Uterus (tissue), 4 donors: ENCODE data around the gene SUCLG2. TPM values are rescaled to one million over a fixed set of nuclear protein-coding genes. Genes with fewer than 3 reads are reported as not detected.

Experiments
- DNase-seq, 2 donors: peaks; one replicate each; pipeline ENCODE4 v3.0.0-alpha.2; 2019 to 2020
- H3K27ac ChIP-seq, 2 donors: fragments of 200-600 bp; sonication (generic); 1 replicate in 1 of 2; 2 replicates in 1 of 2; pipeline ENCODE4 v1.5.1; 2016 to 2018
- H3K27me3 ChIP-seq, 2 donors: fragments of 200-600 bp; sonication (generic); one replicate each; pipeline ENCODE4 v1.5.1; 2018 to 2019; ENCODE audit warnings: control low read depth in 1 of 2
- H3K36me3 ChIP-seq, 2 donors: fragments of 200-600 bp; sonication (generic); one replicate each; pipeline ENCODE4 v1.5.1; 2019; ENCODE audit warnings: control low read depth in 1 of 2
- H3K4me1 ChIP-seq, 2 donors: fragments of 200-600 bp; sonication (generic); one replicate each; pipeline ENCODE4 v1.5.1; 2018 to 2019; ENCODE audit warnings: control low read depth in 1 of 2
- H3K4me3 ChIP-seq, 2 donors: fragments of 200-600 bp; sonication (generic); 1 replicate in 1 of 2; 2 replicates in 1 of 2; pipeline ENCODE4 v1.5.1; 2018 to 2019; ENCODE audit warnings: mild to moderate bottlenecking in 1 of 2
- H3K9me3 ChIP-seq, 2 donors: fragments of 200-600 bp; sonication (generic); one replicate each; pipeline ENCODE4 v1.5.1; 2019; ENCODE audit warnings: control low read depth in 1 of 2
- POLR2A ChIP-seq, 2 donors: fragments of 450-650 bp; IDR thresholded peaks; one replicate each; pipeline ENCODE4 v1.6.1; 2016; ENCODE audit warnings: antibody characterized with exemption in 2 of 2, mild to moderate bottlenecking in 1 of 2, moderate library complexity in 1 of 2
- intact Hi-C: fragments of 100-400 bp; cut with DNase I; formaldehyde crosslinking; loops from one replicate; pipeline ENCODE4 v1.15.1; 2023; ENCODE audit warnings: low total_unique reads
- total RNA-seq, 4 donors: library from RNA; depleted of rRNA in 3 of 4; stranded (reverse); fragments of >200 nt in 3 of 4; gene quantifications; one replicate each; pipeline versions ENCODE4 v1.1.0 to v1.2.4, GENCODE V29; 2014 to 2023
- TF ChIP-seq, protein P1 (sequence below), 4 experiments: fragments of 200-600 bp in 2 of 4; fragments of 450-650 bp in 2 of 4; sonication (generic) in 2 of 4; IDR thresholded peaks; one replicate each; pipeline ENCODE4 v1.5.1; 2016 to 2019; ENCODE audit warnings: antibody characterized with exemption in 4 of 4, mild to moderate bottlenecking in 2 of 4, moderate library complexity in 1 of 4
- donor health status: DM: yes; HTN: yes; CAD: no.

SUCLG2 gene
- total RNA-seq, 4 donors from 2014 or later = 30.5 to 77.0 (median 45.2) TPM

DNA sequence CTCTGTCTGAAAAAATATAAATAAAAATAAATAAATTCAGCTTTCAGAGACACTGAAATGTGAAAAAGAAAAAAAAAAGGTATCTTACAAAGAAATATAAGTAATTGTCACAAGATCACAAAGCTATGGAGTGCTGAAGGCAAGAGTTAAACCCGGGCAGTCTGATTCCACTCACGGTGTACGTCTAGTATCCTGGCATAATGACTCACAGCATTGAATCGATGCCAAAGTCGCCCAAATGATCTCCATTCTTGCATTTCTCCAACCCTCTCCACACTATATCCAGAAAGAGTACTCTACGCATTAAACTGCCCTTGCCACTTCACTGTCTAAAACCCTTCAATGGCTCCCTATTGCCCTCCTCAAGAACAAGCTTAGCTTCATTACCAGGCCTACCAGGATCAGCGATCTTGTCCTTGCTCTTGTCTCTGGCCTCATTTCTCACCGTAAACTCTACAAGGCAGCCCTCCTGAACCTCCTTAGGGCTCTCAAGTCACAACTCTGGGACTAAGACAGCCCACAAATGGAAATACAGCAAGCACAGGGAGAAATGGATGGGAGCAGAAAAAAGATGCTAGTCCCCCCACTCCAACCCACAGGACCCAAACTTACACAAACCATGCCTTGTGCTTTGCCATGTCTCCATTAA is 7.7 kb downstream of the SUCLG2 start:
- intact Hi-C loops = no loop called here
- Histone ChIP-seq H3K4me3 (no peak overlapping the region), H3K4me1 (peaks cover 0 to 3% of the 10 kb centered on the region in 2 donors), H3K9me3 (no peaks in the 10 kb centered on the region), H3K36me3 (no peaks in the 10 kb centered on the region), H3K27me3 (no peaks in the 10 kb centered on the region), H3K27ac (no peak overlapping the region)
- no peak for TF ChIP-seq POLR2A (IDR thresholded peaks at IDR 0.05)
- TF ChIP-seq, protein P1, sequence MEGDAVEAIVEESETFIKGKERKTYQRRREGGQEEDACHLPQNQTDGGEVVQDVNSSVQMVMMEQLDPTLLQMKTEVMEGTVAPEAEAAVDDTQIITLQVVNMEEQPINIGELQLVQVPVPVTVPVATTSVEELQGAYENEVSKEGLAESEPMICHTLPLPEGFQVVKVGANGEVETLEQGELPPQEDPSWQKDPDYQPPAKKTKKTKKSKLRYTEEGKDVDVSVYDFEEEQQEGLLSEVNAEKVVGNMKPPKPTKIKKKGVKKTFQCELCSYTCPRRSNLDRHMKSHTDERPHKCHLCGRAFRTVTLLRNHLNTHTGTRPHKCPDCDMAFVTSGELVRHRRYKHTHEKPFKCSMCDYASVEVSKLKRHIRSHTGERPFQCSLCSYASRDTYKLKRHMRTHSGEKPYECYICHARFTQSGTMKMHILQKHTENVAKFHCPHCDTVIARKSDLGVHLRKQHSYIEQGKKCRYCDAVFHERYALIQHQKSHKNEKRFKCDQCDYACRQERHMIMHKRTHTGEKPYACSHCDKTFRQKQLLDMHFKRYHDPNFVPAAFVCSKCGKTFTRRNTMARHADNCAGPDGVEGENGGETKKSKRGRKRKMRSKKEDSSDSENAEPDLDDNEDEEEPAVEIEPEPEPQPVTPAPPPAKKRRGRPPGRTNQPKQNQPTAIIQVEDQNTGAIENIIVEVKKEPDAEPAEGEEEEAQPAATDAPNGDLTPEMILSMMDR (IDR thresholded peaks at IDR 0.05) = no peak
- DNase-seq = no peak

DNA sequence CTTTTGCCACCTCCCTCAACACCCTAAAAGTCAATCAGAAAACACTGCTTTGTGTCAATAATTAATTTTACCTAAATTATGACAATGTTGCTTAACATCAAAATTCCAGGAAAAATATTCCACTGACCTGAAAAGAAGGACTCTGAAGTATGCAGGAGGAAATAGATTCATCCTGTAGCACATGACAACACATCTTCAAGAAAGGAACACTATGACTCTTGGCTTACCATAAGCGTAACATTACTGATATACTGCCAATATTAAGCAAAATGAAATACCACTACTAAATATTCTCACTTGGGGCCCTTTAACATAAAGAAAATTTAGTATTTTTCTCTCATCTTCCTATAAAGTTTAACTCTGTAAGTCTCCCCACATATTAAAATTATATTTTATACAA is 9.6 kb downstream of the SUCLG2 start:
- intact Hi-C loops = no loop called here
- Histone ChIP-seq H3K27me3 (no peaks in the 10 kb centered on the region), H3K36me3 (no peaks in the 10 kb centered on the region), H3K9me3 (no peaks in the 10 kb centered on the region), H3K4me3 (no peak overlapping the region), H3K4me1 (no peaks in the 10 kb centered on the region), H3K27ac (no peak overlapping the region)
- no peak for DNase-seq
- TF ChIP-seq, protein P1 (IDR thresholded peaks at IDR 0.05) = no peak

GRCh38 chr3:67642734-67643133 is 11.7 kb downstream of the SUCLG2 start:
- H3K4me3 ChIP-seq = no peak overlapping the region
- no peak for DNase-seq
- H3K27me3 ChIP-seq = no peaks in the 10 kb centered on the region
- H3K36me3 ChIP-seq = no peaks in the 10 kb centered on the region
- intact Hi-C loops = no loop called here
- H3K4me1 ChIP-seq = no peaks in the 10 kb centered on the region
- TF ChIP-seq, protein P1 (IDR thresholded peaks at IDR 0.05) = no peak
- no peaks in the 10 kb centered on the region for H3K9me3 ChIP-seq
- no peak overlapping the region for H3K27ac ChIP-seq

DNA sequence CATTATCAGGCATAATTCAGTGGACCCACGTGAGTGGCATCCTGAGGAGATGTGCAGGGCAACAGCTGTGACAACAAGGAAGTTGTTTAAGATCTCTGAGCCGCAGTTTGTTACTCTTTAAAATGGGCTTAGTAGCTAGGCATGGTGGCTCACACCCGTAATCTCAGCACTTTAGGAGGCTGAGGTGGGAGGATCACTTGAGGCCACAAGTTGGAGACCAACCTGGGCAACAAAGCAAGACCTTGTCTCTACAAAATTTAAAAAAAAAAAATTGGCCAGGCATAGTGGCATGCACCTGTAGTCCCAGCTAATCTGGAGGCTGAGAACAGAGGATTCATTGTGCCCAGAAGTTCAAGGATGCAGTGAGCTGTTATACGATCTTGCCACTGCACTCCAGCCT is 12.2 kb downstream of the SUCLG2 start:
- Histone ChIP-seq H3K36me3 (no peaks in the 10 kb centered on the region), H3K4me1 (no peaks in the 10 kb centered on the region), H3K4me3 (no peak overlapping the region), H3K27ac (no peak overlapping the region), H3K9me3 (no peaks in the 10 kb centered on the region), H3K27me3 (no peaks in the 10 kb centered on the region)
- intact Hi-C loops = no loop called here
- DNase-seq = no peak
- TF ChIP-seq, protein P1 (IDR thresholded peaks at IDR 0.05) = no peak
- TF ChIP-seq POLR2A (IDR thresholded peaks at IDR 0.05) = no peak

DNA sequence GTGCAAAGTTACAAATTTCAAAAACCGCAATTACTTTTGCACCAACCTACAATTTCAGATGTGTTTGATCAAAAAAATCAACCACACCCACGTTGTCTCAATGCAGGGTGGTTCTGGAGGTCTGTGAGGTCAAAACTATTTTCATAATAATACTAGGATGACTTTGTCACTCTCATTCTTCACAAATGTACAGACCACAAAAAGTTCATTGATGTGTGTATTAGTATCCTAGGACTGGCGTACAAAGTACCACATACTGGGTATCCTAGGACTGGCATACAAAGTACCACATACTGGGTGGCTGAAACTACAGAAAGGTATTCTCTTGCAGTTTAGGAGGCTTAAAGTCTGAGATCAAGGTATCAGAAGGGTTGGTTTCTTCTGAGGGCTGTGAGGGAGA is 13.0 kb downstream of the SUCLG2 start:
- H3K4me3 ChIP-seq = no peak overlapping the region
- no peaks in the 10 kb centered on the region for H3K9me3 ChIP-seq
- no peak for TF ChIP-seq POLR2A (IDR thresholded peaks at IDR 0.05)
- H3K4me1 ChIP-seq = no peaks in the 10 kb centered on the region
- intact Hi-C loops = no loop called here
- H3K27me3 ChIP-seq = no peaks in the 10 kb centered on the region
- no peak for DNase-seq
- no peaks in the 10 kb centered on the region for H3K36me3 ChIP-seq
- H3K27ac ChIP-seq = no peak overlapping the region
